Fibroblast of skin of scalp (primary cell): ENCODE results near the gene TTLL6.
A peak's percentile ranks its signal among the peaks of the same experiment; 100 is the strongest.

Source experiments
- DNase-seq: peaks from one replicate; pipeline ENCODE4 v3.0.0-alpha.2; 2013

Gene TTLL6

DNA sequence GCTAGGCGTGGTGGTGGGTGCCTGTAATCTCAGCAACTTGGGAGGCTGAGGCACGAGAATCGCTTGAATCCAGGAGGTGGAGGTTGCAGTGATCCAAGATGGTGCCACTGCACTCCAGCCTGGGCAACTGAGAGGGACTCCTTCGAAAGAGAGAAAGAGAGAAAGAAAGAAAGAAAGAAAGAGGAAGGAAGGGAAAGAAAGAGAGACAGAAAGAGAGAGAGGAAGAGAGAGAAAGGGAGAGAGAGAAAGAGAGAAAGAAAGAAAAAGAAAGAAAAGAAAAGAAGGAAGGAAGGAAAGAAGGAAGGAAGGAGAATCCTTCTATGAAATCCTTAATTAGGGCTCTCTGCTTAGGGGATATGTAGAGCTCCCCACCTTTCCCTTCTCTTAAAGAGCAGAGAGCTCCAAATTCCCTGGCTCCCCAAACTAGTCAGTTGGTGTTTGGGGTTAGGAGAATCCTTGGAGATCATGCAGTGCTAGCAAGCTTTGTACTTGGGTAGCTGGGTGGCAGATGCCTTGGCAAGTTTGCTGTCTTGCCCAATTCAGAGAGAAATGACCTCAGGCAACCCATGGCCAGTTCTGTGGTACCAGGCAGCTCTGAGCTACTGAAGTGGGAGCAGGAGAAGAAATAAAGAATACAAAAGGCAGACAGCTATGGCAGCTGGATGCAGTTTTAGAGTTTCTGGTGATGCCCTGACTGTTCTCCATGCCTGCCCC, 79.5 kb downstream of the TTLL6 start:
- DNase-seq = no peak

DNA sequence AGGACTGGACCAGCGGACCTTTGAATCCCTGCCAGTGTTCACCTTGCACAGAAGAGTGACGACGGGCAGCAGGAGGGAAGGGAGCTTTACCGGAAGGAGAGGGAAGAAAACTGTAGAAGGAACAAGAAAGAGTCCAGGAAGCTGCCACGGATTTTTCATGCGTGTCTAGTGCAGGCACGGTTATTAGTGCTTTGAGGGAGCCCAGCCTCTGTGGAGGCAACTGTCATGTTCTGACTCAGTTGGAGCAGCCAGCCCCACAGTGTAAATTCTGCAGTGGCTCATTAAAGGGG, 82.0 kb downstream of the TTLL6 start:
- no peak for DNase-seq

DNA sequence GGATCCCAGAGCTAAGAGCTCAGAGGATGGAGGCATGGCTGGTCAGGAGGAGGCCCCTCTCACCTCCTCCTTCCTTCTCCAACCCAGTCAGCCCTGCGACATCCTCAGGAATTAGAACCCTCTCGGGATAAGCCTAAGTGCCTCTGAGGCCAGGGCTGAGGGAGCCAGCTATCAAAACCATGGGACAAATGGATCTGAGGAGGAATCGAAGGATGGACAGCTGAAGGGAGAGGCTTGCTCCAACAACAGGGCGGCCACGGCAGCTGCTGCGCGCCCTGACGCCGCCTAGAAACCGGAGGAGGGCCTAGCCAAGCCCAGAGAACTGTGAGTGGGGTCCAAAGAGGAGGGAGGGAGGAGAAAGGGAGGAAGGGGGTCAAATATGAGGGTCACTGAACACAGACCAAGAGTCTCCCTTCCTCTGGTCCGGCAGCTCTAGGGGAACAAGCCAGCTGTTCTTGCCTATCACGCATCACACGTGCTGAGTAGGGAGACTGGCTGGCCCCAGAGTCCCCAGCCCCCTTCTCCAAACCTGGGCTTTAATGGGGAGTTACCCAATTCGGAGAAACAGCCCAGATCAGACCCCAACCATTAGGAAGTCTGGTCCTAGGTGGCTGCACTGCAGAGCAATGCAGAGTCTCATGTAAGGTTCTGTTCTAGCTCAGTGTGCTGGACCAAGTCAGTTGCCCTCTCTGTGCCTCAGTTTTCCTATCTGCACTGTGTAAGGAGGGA, 82.5 kb downstream of the TTLL6 start:
- no peak for DNase-seq

DNA sequence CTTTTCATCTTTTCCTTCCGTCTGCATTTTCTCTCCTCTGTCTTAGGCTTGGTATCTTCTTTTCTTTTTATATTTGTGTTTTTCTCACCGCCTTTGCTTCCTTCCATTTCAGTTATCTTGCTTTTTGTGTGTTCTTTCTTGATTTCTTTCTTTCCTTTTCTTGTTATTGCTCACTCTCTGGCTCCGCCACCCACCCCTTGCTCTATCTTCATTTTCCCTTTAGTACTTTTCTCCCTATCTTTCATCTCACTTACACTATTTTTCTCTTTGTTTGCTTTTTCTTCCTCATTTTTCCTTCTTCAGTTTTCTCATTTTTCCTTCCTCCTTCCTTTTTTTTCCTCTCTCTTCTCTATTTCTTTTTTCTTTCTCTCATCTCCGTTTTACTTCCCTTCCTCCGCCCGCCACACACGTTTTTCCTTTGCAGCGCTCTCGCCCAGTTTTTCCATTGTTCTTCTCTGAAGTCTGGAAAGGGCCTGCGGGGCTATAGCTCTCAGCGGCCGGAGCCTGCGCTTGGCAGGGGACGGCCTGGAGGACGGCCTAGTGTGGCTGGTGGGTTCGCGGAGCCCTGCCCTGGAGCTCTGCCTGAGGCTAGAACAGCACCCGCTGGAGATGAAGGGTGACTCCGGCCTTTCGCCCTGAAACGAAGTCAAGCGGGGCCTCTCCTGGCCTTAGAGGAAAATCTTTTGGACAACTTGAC, 83.2 kb downstream of the TTLL6 start:
- DNase-seq = no peak

DNA sequence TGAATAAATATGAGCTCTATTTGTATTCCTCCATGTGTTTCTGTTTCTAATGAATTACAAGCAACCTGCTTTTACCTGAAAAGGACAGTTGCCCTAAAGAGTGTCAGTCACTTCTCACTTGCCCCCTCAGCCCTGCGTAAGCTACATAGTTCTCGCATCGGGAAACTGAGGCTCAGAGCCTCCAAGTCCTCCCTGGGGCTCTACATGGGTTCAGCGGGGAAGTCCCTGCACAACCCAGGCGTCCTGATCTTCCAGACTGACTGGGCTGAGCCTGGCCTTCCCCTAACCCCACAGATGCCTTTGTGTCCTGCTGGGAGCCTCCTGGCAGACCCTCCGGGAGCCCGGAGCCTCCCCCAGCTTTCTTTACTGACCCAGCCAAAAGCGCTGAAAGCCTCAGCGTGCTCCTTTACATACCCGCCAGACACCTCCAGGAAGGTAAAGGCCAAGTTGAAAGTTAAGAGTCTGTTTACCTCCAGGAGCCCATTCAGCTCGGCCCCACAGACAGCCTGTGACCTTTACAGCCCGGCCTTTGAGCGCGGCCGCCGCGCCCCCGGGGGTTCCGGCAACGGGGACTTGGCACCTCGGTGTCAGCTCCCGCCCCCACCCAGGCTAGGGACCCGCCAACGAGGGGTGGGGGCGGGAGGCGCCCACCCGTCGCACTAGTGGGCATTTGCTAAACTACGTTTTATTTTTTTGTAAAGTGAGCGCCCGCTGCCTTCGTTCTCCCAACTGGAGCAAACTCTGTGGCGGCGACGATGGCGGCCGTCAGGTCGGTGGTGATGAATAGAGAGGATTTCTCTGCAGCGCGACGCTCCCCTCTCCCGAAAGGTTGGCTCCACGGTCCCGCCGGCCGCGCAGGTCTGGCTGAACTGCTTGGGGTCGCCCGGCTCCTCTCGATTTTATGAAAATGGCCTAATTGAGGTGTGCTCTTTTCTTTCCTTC, 84.1 kb downstream of the TTLL6 start:
- no peak for DNase-seq

DNA sequence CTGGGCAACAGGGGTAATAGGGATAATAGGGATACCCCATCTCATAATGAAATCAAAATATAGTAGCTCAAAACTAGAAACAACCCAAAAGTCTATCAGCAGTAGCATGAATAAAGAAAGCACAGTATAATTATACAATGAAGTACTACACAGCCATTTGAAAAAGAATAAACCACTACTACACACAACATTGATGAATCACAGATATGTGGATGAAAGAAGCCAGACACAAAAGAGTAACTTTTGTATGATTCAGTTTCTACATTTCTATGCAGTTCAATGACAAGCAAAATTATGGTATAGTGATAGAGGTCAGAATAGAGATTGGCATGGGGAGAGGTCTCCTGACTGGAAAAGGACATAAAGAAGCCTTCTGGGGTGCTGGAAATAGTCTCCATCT, 85.7 kb downstream of the TTLL6 start:
- DNase-seq = no peak

DNA sequence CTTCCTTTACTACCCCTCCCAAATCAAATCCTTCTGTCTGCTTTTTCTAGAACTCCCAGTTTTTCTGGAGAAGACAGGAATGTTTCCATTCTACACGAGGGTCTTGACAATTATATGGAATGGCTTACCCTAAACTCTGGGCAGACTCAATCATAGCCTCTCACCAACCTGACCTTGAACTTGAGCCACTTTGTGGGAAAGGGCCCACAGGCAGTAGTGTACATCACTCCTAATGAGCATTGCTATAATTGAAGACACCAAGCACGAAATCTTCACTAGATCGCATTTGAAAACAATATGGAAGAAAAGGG, 86.8 kb downstream of the TTLL6 start:
- DNase-seq = no peak

DNA sequence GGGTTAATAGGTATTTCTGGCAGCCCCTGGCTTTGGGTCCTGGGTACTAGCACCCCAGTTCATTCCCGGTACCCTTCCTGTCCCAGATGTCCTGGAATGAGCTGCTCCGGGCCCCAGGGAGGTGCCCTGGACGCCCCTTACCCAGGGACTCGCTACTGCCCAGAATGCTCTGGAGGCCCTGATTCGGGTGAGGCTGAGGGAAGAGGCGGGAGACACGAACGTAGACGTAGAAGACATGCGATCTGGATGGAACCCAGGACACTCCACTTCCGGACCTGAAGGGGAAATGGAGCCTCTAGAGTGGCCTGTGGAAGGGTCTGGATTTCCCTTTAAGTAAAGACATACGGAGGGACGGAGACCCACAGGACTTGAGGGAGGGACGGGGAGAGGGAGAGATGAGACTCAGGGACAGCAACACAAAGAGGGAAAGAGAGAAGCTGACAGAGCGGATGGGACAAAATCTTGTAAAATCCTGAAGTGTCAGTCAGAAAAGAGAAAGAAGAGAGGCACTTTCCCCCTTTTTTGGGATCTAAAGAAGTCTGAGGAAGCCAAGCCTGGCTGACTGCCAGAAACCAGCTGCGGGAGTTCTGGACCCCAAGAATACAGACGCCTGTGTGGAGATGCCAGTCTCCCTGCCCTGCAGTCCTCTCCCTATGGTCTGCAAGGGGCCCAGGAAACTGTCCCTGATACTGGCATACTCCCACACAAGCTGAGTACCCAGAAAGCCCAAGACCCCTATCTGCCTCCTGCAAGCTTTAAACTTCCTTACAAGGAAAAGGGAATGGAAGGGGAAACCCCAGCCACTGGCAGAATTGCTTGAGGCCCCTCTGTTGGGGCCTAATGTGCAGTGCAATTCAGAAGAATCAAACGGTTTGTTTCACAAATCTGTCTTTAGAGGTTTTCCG, 87.4 kb downstream of the TTLL6 start:
- no peak for DNase-seq

DNA sequence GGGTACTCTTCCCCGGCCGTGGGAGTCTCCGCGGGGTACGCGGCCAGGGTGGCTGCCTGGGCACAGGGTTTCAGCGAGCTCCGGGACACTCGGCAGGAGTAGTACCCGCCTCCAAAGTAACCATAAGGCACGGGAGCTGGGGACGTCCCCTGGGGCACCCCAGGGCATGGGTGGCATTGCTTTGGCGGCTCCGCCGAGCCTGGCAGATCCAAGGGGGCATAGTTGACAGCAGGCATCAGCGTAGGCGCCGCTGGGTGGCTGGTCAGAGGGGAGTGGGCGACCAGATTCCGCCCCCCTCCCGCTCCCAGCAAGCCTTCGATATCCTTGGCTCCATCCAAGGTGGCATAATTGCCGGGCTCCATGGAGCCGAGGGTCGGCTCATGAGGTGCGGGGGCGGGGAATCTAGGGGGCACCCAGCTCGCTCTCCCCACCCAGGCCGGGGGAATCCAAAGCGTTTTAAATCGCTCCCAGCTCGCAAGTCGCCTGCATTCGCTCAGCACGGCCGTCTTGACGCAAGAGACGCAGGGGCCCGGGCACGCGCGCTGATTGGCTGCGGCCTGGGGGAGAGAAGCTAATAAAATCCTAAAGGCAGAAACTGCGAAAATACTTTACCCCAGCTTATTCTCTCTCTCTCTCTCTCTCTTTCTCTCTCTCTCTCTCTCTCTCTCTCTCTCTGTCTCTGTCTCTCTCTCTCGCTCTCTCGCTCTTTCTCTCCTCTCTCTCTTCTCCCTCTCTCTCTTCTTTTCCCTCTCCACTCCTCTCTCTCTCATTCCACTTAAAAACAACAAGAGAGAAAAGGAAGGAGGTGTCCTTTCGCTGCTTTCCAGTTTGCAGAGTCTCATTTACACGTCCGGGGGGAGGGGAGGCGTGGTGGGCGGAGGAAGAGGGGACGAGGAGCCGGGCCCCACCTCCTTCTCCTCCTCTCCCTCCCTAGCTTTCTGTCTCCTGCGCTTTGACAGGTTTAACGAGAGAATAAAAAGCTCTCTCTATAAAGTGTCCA, 88.5 kb downstream of the TTLL6 start, which contains the start of gene HOXB13:
Gene HOXB13, minus strand, starts transcription at position 519 of the 1,000 bp plus-strand sequence. Its CDS starts 157 bp downstream, at position 362.
- peak; percentile 73 for DNase-seq

DNA sequence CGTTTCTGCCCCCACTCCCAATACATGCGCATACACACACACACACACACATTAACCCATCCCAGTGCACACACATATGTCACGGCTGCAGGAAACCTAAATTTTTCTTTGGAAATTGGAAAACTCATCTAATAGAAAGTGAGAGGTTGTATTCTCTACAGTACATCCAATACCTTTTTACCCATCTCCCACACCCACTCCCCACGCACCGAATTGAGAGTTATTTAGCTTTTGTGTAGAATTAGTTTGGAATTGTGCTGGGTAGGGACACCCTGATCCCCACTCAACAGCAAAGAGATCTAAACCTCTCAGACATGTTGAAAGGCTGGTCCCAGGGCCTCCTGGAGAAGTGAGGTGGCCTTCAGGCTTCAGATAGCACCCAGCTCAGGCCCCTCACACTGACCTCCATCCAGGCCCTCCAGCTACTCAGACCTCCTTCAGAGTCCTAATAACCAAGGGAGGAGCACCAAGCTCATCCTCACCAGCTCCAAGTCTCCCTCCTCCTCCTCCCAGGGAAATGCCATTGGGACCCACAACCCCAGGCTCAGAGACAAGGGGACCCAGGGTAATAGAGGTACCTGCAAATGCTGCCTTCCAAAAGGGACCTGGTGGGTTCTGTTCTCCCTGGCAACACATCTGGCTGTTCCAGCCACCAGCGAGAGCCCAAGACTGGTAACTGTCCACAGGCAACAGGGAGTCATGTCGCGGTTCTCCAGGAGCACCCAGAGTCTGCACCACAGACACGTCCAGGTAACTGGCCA, 89.4 kb downstream of the TTLL6 start:
- DNase-seq = no peak

DNA sequence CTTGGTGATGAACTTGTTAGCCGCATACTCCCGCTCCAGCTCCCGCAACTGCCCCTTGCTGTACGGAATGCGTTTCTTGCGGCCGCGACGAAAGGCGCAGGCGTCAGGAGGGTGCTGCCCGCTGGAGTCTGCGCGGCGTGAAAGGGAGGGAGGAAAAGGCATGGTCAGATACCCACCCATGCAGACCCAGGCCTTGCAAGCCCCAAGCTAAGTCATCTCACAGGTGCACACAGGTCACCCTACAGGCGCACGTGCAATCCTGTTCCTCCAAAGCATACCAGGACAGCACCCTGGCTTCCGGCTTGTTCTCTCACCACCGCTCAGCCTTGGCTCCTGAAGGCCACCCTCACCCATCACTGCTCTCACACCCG, 90.1 kb downstream of the TTLL6 start:
- DNase-seq = no peak

DNA sequence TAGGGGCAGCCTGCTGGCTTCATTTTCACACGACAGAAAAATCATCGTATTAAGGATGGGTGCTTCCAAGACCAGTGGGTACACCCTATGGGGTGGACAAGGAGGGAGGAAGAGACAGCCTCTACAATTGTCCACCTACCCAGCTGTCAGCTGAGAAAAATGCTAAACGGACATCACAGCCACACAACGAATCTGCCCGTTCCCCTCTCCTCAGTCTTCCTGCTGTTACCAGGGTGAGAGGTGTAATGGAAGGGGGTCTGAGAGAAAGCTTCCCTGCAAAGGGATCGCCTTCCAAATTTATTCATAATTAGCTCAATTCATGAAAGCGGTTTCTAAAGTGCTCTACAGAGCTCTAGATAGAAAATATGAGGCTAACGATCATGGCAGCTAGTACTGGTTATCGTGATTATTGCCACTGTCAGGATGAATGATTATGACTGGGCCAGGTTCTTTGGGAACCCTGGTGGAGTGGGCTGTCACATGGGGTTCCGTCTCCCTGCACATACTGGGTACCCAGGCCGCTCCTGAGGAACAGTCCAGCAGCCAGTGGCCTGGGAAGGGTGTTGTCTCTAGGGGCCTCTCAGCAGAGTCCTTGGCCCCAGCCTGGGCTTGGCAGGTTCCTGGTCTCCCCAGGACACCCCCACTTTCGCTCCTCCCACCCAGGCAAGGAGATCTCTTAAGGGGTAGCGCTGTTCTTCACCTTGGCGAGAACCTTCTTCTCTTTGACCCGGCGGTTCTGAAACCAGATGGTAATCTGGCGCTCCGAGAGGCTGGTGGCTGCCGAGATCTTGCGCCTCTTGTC, 90.7 kb downstream of the TTLL6 start:
- DNase-seq = no peak

DNA sequence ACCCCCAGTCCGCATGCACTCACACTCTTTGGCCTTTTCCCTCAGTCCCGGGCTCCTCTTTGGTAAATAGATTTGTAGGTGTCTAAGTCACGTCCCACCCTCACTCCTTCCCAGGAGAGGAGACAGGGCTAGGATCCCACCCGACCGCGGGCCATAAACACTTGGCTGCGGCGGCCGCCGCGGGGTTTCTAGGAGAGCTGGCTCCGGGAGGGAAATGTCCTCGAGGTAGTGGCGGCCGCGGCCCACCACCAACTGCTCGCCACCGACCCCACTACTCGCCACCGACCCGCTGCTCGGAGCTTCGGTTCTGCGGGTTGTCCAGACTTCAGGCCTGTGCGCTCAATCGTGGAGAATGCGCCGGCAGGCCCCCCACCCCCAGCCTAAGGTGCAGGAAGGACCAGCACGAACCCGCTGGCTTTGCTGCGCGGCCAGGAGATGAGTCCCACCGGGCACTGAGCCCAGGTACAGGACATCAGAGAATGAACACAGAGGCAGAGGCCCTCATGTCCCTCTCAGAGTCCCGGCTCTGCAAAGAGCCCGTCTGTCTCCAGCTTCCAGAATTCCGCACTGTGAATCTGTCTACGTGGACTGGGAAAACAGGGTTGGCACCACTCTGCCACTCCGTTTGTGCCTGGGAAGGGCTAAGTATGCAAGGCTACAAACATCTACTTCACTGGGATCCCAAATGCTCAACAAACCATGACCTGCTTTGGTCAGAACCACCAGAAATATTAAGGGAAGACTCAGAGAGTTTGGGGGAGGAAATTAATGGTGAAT, 91.6 kb downstream of the TTLL6 start:
- no peak for DNase-seq

DNA sequence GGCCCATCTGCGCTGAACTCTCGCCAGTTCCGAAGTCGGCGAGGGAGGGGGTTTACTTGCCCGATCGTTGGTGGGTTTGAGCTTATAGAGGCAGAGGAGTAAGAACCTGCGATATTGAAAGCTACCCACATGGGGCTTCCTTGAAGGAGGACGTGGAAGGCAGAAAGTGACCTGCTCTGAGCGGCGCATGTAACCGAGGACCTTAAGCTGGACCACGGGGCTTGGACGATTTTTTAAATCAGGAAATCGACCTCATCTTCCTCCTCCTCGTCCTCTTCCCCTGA, 92.1 kb downstream of the TTLL6 start:
- no peak for DNase-seq

DNA sequence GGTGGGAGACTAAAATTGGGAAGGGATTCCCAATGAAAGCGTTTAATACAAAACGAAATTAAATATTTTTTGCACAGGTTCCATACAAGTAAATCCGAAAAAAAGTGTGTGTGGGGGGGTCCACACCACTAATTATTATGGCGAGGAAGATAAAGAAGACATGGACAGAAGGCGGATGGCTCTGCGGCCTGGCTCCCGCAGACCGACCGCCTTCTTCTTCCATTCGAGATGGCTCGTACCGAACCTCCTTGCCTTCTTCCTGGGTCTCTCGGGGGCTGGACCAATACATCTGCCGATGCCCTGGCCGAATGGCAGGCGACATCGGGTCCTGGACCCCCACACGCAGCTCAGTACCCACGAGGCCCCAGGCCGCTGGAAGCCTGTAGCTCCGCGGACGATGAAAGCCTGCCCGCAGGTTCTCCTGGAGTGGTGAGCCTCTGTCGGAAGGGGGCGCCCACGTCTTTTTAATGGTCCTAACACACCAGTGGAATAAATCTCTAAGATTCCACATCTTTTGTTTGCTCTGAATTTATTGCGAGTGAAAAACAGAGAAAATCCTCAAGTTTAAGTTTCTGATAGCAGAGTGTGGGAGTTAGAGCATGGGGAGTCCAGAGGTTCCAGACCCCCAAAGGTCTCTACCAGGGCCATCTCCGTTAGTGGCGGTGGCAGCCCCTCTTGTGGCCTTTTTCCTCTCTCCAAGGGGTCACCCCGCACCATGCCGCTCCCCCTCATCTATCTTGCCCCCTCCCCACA, 92.6 kb downstream of the TTLL6 start:
- DNase-seq = peak; percentile 77

DNA sequence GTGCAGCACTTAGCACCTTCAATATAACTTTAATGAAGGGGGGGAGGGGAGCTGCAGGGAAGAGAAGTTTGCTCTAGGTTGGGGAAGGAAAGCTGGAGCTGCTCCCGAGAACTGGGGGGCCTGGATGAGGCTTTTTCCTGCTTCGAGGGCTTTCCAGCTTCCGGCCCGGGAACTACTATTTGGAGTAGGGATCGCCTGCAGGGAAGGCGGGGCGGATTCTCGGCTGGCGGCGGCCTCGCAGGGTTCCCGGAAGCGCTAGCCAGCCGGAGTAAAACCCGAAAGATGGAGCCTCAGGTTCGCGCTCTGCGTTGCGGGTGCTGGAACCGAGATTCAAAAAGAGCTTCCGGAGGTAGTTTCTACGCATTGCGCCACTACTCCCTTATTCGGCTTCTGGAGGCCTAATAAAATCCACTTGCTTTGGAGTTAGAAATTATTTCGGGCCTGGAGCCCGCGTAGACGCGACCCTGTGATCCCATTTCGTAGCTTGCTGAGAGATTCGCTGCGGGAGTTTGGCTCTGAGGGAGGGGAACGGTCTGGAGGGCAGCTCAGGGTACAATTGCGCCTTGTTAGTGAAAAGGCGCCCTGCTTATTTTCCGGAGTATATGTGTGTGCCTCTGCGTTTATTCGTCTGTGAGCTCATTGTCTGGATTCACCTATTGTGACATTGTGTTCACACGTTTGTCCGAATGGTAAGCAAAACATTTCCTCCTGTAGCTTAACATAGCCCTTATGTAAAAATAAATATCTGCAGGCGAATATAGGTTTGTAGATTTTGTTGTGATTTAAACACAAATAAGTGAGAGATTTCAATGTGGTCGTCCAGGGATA, 93.4 kb downstream of the TTLL6 start:
- peak; percentile 60 for DNase-seq
